ENCODE measurements around the gene PLA2G2F.
A peak's percentile ranks its signal among the peaks of the same experiment; 100 is the strongest.

PLA2G2F gene

DNA sequence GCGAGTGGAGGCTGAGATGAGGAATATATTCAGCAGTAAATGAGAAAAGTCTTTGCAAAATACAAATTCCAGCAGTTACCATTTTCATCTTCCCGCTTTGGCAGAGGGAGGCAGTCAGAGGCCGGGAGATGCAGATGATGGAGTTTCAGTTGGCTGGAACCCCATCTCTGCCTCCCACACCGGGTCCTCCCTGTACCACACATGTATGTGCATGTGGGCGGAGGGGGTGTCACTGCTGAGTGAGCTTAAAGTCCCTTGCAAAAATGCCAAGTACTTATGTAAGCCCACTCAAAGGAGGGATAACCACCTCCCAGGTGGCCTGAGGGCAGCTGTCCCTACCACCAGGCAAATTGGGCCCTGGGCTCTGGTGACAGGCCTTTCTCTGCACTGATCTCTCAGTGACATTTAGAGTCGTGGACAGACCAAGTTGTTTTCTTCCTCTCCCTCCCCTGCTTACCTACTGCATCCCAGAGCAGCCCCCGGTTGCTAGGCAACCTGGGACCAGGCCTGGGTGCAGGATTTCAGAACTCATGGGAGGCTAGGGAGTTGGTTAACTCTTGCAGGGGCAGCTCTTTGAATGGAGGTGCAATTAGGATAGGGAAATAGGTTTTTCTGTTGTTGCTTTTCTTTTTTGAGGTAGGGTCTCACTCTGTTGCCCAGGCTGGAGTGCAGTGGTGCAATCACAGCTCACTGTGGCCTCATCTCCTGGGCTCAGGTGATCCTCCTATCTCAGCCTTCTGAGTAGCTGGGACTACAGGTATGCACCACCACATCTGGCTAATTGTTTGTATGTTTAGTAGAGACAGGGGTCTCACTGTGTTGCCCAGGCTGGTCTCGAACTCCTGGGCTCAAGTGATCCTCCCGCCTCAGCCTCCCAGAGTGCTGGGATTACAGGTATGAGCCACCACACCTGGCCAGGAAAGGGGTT is 29.7 kb downstream of the PLA2G2F start:
- DNase-seq (ENCODE audit: low read depth): no peak

DNA sequence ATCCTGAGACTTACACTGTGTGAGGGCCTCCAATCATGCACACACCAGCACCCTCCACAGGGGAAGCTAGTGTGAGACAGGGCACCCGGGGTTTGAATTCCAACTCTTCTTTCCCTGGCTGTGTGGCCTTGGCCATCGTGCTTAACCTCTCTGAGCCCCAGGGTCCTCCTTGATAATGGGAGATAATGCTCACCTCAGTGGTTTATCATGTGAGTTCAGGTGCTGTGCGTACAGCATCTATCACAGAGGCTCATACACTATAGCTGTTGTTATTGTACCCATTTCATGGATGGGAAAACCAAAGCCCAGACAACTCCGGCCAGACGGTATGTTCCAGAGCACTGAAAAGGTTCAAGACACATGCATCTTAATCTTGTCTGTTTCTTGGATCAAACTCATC is 30.8 kb downstream of the PLA2G2F start:
- DNase-seq (ENCODE audit: low read depth): no peak

DNA sequence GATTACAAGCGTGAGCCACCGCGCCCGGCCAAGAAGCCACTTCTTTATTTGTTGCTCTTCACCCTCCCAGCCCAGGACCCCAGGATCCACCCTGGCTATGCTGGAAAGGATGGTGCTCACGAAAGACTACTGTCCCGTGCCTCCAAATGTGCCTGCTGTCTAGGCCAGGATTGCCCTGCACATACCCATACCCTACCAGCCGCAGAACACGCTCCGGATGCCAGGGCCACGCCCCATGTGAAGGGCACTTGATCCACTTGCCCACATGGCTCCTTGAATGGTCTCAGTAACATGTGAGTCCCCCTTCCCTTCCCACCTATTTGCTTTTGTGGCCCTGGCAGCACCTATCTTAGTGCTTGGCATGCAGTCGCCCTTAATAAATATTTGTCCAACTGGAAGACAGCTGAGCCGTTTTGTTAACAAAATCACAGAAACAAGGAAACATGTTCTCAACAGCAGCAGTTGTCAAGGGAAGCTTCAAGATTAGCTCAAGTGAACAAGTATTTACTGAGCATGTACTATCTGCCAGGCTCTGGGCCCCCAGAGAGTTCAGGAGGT is 33.0 kb downstream of the PLA2G2F start:
- no peak for DNase-seq (ENCODE audit: low read depth)

- DNase-seq (ENCODE audit: low read depth): no peak
Observed at GRCh38 chr1:20174937-20175666, 36.0 kb downstream of the PLA2G2F start.

DNA sequence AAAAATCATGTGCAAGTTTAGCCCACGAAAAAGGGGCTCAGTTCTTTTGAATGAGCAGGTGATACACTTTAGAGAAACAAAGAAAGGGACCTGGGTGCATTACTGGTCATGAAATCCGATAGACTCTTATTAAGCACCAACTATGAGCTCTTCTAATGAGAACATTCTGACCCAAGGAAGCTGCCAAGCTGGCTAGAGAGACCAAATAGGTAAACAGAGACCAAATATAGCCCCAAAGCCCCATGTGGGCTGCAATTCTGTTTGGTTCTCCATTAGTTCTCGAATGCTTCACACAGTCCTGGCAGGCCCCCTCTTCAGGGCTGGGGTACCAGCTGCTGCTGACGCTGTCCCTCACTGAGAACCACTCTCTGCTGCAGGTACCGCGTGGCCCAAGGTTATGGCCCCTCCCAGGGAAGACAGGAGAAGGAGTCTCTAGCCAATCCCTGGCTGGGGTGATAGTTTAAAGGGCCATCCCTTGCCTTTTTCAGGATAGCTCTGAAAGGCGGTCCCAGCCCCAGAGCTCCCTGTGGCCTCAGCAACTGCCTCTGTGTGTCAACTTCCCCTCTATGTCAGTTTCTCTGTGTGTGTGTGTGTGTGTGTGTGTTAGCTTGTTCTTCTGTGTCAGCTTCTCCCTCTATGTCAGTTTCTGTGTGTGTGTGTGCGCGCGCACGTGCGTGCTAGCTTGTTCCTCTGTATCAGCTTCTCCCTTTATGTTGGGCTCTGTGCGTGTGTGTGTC is 39.7 kb downstream of the PLA2G2F start:
- no peak for DNase-seq (ENCODE audit: low read depth)

DNA sequence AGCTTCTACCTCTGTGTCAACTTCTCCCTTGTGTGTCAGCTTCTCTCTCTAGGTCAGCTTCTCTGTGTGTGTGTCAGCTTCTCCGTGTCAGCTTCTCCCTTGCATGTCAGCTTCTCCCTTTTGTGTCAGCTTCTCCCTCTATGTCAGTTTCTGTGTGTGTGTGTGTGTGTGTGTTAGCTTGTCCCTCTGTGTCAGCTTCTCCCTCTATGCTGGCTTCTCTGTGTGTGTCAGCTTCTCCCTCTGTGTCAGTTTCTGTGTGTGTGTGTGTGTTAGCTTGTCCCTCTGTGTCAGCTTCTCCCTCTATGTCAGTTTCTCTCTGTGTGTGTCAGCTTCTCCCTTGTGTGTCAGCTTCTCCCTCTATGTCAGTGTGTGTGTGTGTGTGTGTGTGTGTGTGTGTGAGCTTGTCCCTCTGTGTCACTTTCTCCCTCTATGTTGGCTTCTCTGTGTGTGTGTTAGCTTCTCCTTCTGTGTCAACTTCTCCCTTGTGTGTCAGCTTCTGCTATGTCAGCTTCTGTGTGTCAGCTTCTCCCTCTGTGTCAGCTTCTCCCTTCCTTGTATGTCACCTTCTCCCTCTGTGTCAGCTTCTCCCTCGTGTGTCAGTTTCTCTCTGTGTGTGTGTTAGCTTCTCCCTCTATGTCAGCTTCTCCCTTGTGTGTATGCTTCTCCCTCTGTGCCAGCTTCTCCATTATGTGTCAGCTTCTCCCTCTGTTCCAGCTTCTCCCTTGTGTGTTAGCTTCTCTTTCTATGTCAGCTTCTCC is 40.4 kb downstream of the PLA2G2F start:
- DNase-seq (ENCODE audit: low read depth): no peak

DNA sequence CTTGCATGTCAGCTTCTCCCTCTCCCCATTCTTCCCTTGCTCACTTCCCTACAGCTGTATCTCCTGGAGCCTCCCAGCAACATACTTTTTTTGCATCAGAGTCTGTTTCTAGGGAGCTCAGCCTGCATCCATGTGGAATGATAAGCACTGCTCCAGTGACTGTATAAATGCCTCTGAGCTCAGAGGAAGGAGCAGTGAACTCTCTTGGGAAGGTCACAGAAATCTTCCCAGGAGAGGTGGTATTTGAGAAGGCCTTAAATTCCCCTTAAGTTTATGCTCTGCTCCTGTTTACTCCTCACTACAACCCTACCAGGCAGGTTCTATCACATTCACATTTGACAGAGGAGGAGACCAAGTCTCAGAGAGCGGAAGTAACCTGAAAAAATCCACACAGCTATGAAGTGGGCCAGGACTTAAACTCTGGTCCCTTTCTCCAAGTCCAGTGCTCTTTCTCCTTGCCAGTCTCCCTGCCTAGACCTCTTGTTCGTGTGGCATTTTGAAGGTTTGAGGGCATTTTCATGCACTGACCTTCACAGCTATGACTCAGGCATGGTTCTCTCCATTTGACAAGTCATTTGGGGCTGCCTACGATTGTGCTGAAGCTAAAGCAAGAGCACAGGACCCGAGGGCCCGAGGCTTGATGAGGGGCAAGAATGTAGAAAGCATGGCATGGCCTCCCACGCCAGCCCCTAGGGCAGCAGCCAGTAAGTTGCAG is 41.2 kb downstream of the PLA2G2F start:
- no peak for DNase-seq (ENCODE audit: low read depth)

DNA sequence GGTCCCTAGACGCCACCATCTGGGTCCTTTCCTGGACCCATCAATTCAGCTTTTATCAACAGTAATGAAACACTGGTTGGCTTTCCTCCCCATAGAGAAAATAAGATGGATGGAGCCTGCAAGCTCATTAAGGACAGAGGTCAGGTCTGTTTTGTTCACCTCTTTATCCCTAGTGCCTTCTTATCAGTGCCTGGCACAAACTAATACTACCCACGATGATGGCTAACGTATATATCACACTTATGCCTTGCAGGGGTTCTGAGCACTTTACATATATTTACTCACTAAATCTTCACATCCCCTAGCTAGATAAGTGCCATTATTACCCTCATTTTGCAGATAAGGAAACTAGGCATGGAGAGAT is 41.7 kb downstream of the PLA2G2F start:
- no peak for DNase-seq (ENCODE audit: low read depth)

DNA sequence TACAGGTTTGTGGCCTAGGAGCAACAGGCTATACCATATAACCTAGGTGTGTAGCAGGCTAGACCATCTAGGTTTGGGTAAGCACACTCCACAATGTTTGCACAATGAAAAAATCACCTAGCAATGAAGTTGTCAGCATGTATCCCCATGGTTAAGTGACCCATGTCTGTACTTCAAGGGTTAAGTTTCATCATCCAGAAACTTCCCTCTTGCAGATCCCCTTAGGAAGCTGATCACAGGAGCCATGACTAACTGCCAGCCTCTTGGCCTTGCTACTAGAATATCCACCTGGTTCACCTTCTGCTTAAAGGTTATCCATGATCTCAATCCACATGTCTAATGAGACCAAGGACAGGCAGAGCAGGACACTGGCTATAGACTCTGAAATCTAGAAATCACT is 43.3 kb downstream of the PLA2G2F start:
- DNase-seq (ENCODE audit: low read depth): no peak

DNA sequence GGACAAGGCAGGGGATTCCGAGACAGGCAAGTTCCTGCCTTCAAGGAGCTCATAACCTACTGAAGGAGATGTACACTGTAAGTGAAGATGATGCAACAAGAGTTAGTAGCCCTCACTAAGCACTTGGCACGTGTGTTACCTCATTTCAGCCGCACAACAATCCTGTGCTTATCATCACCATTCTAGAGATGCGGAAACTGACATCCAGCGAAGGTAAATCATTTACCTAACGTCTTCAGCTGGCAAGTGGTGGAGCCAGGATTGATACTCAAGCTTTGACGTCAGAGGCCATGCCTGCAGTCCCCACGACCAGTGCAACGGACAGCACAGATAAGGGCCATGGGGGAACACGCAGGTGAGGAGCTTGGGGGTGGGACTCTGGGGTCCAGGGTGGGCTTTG is 43.9 kb downstream of the PLA2G2F start:
- DNase-seq (ENCODE audit: low read depth): no peak

DNA sequence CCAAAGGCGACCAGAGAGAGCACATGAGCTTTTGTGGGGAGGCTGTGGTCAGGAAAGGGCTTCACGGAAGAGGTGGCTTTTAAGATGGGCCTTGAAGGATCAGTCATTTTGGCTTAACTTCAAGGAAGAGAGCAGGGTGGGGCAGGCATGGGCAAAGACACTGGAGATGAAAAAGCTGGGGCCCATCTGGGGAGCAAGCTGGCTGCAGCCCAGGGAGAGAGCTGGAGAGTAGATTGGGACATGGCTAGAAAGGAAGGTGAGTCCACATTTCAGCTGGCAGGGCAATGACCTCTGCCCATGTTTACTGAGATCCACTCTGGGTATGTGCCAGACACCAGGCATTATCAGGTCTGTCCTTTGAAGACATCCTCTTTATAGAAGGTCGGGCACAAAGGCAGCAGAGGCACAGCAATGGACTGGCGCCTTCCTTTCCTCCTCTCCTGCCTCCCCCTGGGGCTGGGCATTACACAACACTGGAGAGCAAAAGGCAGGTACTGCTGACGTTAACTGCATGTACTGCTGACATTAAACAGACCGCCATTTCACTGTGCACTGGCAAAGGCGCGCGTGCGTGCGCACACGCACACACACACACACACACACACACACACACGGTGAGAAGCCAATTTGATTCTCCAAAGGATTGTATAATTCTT is 44.6 kb downstream of the PLA2G2F start:
- no peak for DNase-seq (ENCODE audit: low read depth)

DNA sequence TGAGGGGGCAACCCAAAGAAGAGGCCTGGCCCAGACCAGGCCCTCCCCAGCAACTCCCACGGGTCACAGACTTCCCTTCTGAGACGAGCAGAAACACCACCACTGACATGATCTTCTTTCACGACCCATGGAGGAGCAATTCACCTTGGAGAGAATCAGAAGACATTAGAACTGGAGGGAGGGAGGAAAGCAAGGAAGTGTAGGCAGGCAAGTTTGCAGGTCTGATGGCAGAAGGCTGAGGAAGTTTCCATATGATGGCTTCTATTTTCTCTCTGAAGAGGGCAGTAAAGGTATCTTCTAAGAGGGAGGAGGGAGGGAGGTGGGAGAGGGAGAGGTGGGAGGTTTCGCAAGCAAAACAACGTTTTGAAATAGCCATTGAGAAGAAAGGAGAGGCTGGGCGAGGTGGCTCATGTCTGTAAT is 45.4 kb downstream of the PLA2G2F start:
- DNase-seq (ENCODE audit: low read depth): no peak

- peak; percentile 45 for DNase-seq (ENCODE audit: low read depth)
Observed at GRCh38 chr1:20184997-20185833, 46.1 kb downstream of the PLA2G2F start.

GRCh38 chr1:20185834-20186782 is 47.0 kb downstream of the PLA2G2F start, which contains the start of the genes PLA2G2C and UBXN10:
PLA2G2C (minus strand) TSS chr1:20186518; CDS start chr1:20177363, 9,155 bp downstream.
UBXN10 (plus strand) TSS chr1:20186096; CDS start chr1:20190562, 4,466 bp downstream.
- DNase-seq (ENCODE audit: low read depth): peak; percentile 39

DNA sequence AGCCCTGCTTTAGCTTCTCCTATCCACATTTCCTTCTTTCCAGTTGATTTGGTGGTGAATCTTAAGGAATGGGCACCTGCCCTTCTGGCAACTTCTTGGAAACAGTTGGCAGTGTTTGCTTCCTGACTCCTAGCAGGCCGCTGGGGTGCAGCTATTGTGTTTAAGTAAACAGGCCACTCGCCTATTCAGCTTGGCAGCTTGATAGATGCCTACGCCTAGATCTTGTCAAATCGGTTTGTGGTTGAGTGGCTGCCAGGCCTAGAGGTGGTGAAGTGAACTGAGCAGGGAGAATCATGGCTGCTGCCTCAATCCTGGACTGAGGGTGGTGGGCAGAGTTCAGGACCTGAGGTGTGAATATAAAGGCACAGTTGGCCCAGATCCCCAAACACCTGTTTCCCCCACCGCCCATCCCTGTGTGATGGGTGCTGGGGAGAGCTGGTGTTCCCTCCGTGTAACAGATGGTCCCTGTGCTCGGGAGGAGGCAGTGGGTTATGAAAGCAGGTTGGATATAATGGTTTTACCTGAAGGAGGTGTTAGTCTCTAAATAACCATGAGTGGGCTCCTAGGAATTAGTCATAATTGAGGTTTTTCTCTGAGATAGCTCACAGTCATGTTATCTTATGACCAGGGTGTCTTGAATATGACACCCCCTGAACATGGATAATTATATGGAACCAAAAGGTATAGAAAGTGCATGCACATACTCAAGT is 48.1 kb downstream of the PLA2G2F start:
- no peak for DNase-seq (ENCODE audit: low read depth)

- no peak for DNase-seq (ENCODE audit: low read depth)
Observed at GRCh38 chr1:20187813-20188454, 48.8 kb downstream of the PLA2G2F start.

GRCh38 chr1:20188455-20188817 is 49.3 kb downstream of the PLA2G2F start:
- DNase-seq (ENCODE audit: low read depth): no peak

Data from activated T-helper 9 cell treated with anti-CD3 and anti-CD28 coated beads, Interleukin-2, amount 50 U/mL, for 16 hours (primary cell).